ENCODE data around the gene CECR2. TPM values are rescaled to one million over a fixed set of nuclear protein-coding genes. Genes with fewer than 3 reads are reported as not detected.

CECR2 gene
- total and polyA plus RNA-seq, 12 donors: 1.1 to 9.1 (median 6.3) TPM

DNA sequence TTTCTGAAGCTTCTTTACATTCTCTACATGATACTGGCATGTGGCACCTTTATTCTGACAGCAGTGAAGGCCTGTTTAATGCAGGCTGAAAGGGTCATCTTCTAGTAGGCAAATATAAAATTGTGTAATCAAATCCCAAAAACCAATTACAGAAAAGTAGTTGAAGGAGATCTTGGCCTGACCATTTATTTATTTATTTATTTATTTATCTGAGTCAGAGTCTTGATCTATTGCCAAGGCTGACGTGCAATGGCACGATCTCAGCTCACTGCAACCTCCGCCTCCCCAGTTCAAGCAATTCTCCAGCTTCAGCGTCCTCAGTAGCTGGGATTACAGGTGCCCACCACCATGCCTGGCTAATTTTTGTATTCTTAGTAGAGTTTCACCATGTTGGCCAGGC lies 22.7 kb upstream of the CECR2 start:
- ATAC-seq (no peak), DNase-seq (no peak)
- 65 to 66% methylated on average over 4 of the region's 4 CpGs for WGBS, 2 donors
- Histone ChIP-seq H3K9me3 (no peaks in the 10 kb centered on the region), H3K4me3 (no peak overlapping the region), H3K36me3 (no peaks in the 10 kb centered on the region), H3K27me3 (peaks cover 0 to 15% (median 0%) of the 10 kb centered on the region in 7 donors), H3K27ac (no peak overlapping the region), H3K4me1 (no peaks in the 10 kb centered on the region)
- intact Hi-C loops (cut with DNase I): loop anchor here in 1 of 10 donors (10.0 kb wide), 1 partner anchor 122 kb away; no protein-coding TSS in a partner anchor
- TF ChIP-seq, protein P1, sequence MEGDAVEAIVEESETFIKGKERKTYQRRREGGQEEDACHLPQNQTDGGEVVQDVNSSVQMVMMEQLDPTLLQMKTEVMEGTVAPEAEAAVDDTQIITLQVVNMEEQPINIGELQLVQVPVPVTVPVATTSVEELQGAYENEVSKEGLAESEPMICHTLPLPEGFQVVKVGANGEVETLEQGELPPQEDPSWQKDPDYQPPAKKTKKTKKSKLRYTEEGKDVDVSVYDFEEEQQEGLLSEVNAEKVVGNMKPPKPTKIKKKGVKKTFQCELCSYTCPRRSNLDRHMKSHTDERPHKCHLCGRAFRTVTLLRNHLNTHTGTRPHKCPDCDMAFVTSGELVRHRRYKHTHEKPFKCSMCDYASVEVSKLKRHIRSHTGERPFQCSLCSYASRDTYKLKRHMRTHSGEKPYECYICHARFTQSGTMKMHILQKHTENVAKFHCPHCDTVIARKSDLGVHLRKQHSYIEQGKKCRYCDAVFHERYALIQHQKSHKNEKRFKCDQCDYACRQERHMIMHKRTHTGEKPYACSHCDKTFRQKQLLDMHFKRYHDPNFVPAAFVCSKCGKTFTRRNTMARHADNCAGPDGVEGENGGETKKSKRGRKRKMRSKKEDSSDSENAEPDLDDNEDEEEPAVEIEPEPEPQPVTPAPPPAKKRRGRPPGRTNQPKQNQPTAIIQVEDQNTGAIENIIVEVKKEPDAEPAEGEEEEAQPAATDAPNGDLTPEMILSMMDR (IDR thresholded peaks at IDR 0.05): no peak

DNA sequence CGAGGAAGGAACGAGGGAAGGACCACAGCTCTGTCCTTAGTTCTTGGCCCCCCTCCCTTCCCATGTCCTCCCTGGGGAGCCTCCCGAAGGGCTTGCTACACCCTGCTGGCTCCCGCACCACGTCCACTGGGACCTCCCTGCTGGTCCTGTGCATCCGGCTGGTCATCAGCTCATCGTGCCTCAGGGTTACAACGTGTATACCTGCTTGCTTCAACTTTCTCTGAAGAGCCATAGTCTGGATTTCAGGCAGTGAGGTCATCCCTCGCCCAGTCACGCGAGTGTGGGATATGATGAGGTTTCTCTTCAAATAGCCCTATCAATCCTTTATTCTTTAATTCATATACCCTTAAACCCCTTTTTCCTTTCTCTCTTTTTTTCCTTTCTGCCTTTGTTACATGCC lies 21.5 kb upstream of the CECR2 start:
- H3K9me3 ChIP-seq: no peaks in the 10 kb centered on the region
- no peak overlapping the region for H3K27ac ChIP-seq
- intact Hi-C loops (cut with DNase I): loop anchor here in 1 of 10 donors (10.0 kb wide), 1 partner anchor 123 kb away; no protein-coding TSS in a partner anchor
- H3K27me3 ChIP-seq: peaks cover 0 to 15% (median 0%) of the 10 kb centered on the region in 7 donors
- no peak overlapping the region for H3K4me3 ChIP-seq
- no peaks in the 10 kb centered on the region for H3K4me1 ChIP-seq
- H3K36me3 ChIP-seq: no peaks in the 10 kb centered on the region
- TF ChIP-seq, protein P1 (IDR thresholded peaks at IDR 0.05): no peak
- ATAC-seq (no peak), DNase-seq (no peak)
- 81 to 88% methylated on average over 11 of the region's 11 CpGs for WGBS, 2 donors

DNA sequence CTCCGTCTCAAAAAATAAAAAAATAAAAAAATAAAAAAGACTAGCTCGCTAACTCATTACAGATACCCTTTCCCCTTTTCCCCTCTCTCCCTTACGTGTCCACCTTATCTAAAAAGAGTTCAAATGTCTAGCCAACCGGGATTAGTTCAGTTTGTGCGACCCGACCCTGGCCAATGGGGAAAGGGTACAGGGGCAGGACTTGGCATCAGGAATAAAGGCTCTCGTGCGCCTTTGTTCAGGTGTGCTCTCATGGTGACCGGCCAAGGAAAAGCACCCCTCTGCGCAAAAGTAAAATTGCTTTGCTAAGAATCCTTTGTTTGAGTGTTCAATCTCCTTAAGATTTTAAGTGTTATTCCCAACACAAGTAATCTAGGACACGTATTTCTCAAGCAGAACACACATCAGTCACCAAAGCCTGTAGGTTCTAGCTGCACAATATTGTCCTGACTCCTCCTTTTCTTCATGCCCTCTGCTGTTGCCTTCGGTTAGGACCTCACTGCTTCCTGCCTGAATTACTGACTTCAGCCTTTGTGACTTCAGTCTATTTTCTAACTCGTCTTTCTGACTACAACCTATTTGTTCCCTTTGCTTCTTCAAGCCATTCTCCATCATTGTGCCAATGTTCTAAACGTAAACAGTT lies 20.7 kb upstream of the CECR2 start:
- Histone ChIP-seq H3K9me3 (no peaks in the 10 kb centered on the region), H3K4me3 (no peak overlapping the region), H3K36me3 (no peaks in the 10 kb centered on the region), H3K27me3 (peaks cover 0 to 15% (median 0%) of the 10 kb centered on the region in 7 donors), H3K27ac (no peak overlapping the region), H3K4me1 (no peaks in the 10 kb centered on the region)
- intact Hi-C loops (cut with DNase I): loop anchor here in 1 of 10 donors (10.0 kb wide), 1 partner anchor 124 kb away; no protein-coding TSS in a partner anchor
- DNase-seq: no peak
- TF ChIP-seq, protein P1 (IDR thresholded peaks at IDR 0.05): no peak
- WGBS, 2 donors: 73 to 79% methylated on average over 14 of the region's 14 CpGs
- ATAC-seq: no peak

DNA sequence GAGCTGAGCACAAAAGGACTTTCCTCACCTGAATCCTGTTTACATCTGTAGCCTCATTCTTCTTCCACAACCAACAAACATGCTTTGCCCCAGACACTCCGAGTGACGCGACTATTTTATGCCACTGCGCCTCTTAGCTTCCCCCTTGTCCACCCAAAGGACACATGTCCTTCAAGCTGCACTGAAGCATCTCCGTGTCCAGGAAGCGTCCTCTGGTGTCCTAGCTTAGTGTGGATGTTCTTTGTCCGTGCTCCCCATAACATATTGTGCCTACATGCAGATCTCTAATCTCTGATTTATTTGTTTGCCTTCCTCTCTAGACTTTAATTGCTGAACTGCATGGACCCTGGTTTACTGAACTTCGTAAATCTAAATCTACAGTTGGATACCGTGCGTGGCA lies 20.1 kb upstream of the CECR2 start:
- Histone ChIP-seq H3K27me3 (peaks cover 0 to 15% (median 0%) of the 10 kb centered on the region in 7 donors), H3K4me3 (no peak overlapping the region), H3K36me3 (no peaks in the 10 kb centered on the region), H3K9me3 (no peaks in the 10 kb centered on the region), H3K27ac (no peak overlapping the region), H3K4me1 (no peaks in the 10 kb centered on the region)
- intact Hi-C loops (cut with DNase I): loop anchor here in 1 of 10 donors (10.0 kb wide), 1 partner anchor 124 kb away; no protein-coding TSS in a partner anchor
- WGBS, 2 donors: 88 to 89% methylated on average over 10 of the region's 10 CpGs
- TF ChIP-seq, protein P1 (IDR thresholded peaks at IDR 0.05): no peak
- DNase-seq (no peak), ATAC-seq (no peak)
